Omental fat pad (tissue), 4 donors: ENCODE measurements around the gene STAG1. TPM values are rescaled to one million over a fixed set of nuclear protein-coding genes. Genes with fewer than 3 reads are reported as not detected.

ENCODE experiments used
- ATAC-seq: fragments of 150-250 bp; one replicate; pipeline ENCODE4 v1.9.1; 2016; ENCODE audit warnings: mild to moderate bottlenecking, moderate library complexity; ENCODE audit not compliant: low FRiP score
- DNase-seq: peaks from one replicate; pipeline ENCODE4 v3.0.0-alpha.2; 2019; ENCODE audit warnings: low spot score
- total RNA-seq, 4 donors: library from RNA; depleted of rRNA; stranded (reverse); fragments of >200 nt; gene quantifications; one replicate each; pipeline ENCODE4 v1.1.0, GENCODE V29; 2016
- TF ChIP-seq, protein P1 (sequence below), 3 donors: fragments of 450-650 bp; IDR thresholded peaks; one replicate each; pipeline ENCODE4 v1.5.1; 2016 to 2017; ENCODE audit warnings: antibody characterized with exemption in 3 of 3, mild to moderate bottlenecking in 3 of 3, moderate library complexity in 2 of 3

The STAG1 gene
- total RNA-seq, 4 donors from 2014 or later = 37.6 to 57.5 (median 41.6) TPM

DNA sequence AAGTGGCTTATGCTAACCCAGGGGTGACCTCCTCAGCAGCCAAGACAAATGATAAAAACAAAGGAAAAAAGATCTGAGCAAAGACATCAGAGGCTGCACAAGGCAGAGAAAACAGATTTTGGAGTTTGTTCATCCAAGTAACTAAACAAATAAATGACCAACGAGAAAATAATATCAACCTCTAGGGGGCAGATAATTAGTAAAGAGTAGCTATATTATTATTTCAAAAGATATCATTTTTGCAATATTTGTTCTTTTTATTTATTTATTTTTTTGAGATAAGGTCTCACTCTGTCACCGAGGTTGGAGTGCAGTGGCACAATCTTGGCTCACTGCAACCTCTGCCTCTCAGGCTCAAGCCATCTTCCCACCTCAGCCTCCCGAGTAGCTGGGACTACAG is 400.3 kb downstream of the STAG1 start:
- ATAC-seq = no peak
- TF ChIP-seq, protein P1, sequence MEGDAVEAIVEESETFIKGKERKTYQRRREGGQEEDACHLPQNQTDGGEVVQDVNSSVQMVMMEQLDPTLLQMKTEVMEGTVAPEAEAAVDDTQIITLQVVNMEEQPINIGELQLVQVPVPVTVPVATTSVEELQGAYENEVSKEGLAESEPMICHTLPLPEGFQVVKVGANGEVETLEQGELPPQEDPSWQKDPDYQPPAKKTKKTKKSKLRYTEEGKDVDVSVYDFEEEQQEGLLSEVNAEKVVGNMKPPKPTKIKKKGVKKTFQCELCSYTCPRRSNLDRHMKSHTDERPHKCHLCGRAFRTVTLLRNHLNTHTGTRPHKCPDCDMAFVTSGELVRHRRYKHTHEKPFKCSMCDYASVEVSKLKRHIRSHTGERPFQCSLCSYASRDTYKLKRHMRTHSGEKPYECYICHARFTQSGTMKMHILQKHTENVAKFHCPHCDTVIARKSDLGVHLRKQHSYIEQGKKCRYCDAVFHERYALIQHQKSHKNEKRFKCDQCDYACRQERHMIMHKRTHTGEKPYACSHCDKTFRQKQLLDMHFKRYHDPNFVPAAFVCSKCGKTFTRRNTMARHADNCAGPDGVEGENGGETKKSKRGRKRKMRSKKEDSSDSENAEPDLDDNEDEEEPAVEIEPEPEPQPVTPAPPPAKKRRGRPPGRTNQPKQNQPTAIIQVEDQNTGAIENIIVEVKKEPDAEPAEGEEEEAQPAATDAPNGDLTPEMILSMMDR (IDR thresholded peaks at IDR 0.05) = no peak
- no peak for DNase-seq

DNA sequence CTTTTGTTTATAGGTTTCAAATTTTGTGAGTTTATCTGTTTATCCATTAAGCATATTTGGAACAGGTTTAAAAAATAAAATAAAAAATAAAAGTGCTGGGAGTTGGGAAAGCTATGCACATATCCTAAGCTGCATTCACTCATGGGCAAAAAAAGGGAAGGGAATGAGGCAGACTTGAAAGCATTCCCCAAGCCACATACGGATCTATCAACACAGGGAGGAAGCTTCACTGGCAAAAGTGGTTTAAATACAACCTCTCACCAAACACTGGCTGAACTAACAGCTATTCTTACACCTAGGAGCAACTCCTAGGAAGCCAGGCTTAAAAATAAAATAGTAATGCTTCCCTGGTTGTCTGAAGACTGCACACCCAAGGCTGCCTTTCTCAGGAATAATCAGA is 400.8 kb downstream of the STAG1 start:
- ATAC-seq = no peak
- no peak for DNase-seq
- TF ChIP-seq, protein P1 (IDR thresholded peaks at IDR 0.05) = no peak

DNA sequence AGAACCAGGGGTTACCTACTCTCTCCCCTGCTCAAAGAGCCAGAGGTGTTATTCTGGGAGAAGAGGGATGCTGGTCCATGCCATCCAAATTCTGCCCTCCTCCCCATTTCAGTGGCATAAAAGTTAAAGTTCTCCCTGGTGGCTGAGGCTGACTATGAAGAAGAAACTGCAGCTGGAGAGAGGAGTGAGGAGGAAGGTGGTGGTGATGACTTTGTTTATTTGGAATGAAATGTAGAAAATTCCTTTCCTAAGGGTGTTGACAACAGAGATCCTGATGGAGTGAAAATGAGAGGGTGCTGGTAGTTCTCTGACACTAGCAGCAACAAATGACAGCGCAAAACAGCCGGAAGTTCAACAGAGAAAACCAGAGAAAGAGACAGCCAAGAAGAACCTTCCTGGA is 401.6 kb downstream of the STAG1 start:
- TF ChIP-seq, protein P1 (IDR thresholded peaks at IDR 0.05) = no peak
- ATAC-seq = peak; percentile 55
- DNase-seq = no peak

DNA sequence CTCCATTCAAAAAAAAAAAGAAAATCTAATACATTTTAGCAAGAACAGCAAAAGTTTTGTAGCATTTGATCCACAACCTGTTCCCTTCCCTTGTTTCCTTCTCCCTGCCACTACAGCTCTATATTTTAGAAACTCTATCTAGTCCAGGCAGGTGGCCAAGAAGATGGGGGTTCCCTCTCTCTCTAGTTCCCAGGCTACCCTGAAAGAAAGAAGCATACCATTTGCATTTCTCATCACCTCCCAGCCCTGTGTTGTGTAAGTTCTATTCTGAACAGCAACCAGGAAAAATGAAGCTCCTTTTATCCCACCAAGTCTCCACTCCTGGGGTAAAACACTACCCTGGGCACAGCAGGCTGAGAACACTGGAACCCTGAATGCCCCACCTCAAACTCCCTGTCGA is 402.0 kb downstream of the STAG1 start:
- peak; percentile 27 for DNase-seq
- peak; percentile 93 for ATAC-seq
- TF ChIP-seq, protein P1 (IDR thresholded peaks at IDR 0.05) = no peak

DNA sequence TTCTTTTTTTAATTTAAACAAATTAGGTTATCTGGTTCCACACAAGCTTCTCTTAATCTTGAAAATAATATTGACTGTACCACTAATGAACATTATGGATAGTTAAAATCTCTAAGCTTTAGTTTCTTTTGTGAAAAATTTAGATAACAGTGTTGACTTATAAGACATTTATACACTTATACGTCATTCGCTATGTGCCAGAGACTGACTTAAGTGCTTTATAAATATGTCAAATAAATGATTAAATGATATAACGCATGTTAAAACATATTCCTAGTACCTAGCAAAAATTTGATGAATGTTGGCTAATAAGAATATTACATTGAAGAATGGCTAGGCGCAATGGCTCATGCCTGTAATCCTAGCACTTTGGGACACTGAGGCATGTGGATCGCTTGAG is 405.7 kb downstream of the STAG1 start:
- no peak for DNase-seq
- TF ChIP-seq, protein P1 (IDR thresholded peaks at IDR 0.05) = no peak
- ATAC-seq = no peak

DNA sequence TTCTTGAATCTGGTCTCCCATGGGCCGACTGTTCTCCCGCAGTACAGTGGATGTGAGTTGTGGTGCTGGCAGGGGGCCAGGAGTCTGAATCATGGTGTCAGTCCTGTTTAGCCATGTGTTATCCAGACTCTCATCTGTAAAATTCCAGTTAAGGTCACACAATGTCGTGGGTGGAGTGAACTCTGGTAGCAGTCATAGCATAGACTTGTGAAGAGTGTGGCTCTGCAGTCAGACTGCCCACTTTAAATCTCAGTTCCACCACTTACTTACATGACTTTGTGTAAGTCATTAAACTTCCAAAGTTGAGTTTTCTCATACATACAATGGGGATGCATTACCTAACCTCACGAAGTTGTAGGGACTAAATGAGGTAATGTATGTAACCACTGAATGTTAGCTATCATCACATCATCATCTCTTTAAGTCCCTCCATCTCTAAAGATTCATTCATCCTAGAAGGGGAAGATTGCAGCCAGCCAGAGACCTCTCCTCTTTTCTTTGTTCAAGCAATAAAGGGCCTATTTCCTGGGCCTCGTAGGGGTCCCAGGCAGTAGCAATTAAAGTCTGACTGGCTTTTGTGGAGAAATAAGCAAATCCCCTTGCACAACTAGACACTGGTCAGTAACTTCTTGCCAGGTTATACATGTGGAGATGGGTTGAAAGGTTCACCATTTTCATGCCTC is 408.2 kb downstream of the STAG1 start:
- peak; percentile 95 for DNase-seq
- TF ChIP-seq, protein P1 (IDR thresholded peaks at IDR 0.05) = no peak
- peak; percentile 92 for ATAC-seq

DNA sequence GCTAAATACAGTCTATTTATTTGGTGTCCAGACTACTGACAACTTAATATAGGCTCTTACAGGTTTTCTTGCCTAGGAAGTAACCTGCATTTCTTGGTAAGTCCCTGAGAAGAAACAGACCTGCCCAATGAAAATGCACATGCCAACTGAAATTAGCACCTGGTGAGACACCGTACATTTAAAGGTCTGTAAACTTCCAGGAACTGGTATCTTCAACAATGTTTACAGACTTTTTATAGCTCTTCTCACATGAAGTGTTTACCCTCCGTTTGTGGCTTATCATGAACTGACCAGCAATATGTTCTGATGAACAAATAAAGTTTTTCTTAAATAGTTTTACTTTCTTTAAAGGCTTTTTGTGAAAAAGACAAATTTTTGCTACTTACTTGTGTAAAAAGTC is 408.7 kb downstream of the STAG1 start:
- ATAC-seq (no peak), DNase-seq (no peak)
- TF ChIP-seq, protein P1 (IDR thresholded peaks at IDR 0.05) = no peak
